ENCODE measurements around the gene INTS11.
A peak's percentile ranks its signal among the peaks of the same experiment; 100 is the strongest.

The INTS11 gene

DNA sequence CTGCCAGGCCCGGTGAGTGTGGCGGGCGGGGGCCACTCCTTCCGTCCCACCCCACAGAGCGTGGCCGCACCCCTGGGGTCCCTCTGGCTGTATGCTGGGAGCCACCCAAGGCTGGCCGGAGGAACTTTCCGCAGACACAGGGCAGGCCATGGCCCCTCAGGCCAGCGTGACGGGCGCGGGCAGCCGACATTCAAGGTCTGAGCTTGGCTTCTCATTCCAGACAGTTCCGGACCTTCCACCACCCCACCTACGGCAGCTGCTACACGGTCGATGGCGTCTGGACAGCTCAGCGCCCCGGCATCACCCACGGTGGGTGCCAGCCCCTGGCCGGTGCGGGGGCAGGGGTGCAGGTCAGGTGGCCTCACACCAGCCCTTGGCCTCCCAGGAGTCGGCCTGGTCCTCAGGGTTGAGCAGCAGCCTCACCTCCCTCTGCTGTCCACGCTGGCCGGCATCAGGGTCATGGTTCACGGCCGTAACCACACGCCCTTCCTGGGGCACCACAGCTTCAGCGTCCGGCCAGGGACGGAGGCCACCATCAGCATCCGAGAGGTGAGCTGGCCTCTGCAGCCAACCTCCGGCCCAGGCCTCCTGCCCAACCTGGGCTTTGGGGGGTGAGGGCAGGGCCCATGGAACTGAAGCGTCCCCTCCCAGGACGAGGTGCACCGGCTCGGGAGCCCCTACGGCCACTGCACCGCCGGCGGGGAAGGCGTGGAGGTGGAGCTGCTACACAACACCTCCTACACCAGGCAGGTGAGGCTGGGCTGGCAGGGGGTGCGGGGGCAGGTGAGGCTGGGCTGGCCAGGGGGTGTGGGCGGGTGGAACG, 37.0 kb downstream of the INTS11 start:
- no peak for DNase-seq (ENCODE audit: low spot score)
- Histone ChIP-seq H3K4me3 (ENCODE audit: low read length in 2 of 2) (no peak overlapping the region), H2AFZ (ENCODE audit: low read length) (no peak overlapping the region), H3K23ac (ENCODE audit: low read depth, low read length, poor library complexity) (peak overlapping the region; percentile 85), H2BK15ac (ENCODE audit: low read length) (peak overlapping the region; percentile 67), H3K4me2 (ENCODE audit: insufficient read depth, low read length, poor library complexity, severe bottlenecking) (no peak overlapping the region), H3K4ac (ENCODE audit: low read length) (peak overlapping the region; percentile 37), H3K79me1 (ENCODE audit: low read depth, low read length) (peaks cover 10% of the 10 kb centered on the region), H4K91ac (ENCODE audit: low read depth, low read length, poor library complexity) (no peak overlapping the region), H2BK120ac (ENCODE audit: low read depth, low read length) (peak overlapping the region; percentile 61), H2BK5ac (ENCODE audit: low read length) (no peak overlapping the region), H4K8ac (ENCODE audit: low read depth, low read length) (no peak overlapping the region), H3K27me3 (ENCODE audit: control insufficient read depth in 3 of 3, insufficient read depth in 3 of 3, low read depth in 1 of 3, low read length in 3 of 3) (no peaks in the 10 kb centered on the region), H3K9me3 (replicated peaks in 1 of 2; ENCODE audit: control insufficient read depth in 2 of 2, insufficient read depth in 1 of 2, low read depth in 1 of 2, low read length in 2 of 2) (no peaks in the 10 kb centered on the region), H3K14ac (ENCODE audit: low read length) (no peak overlapping the region), H2BK12ac (ENCODE audit: low read length) (no peak overlapping the region), H3K27ac (replicated peaks; ENCODE audit: low read length) (no peak overlapping the region), H3K18ac (ENCODE audit: low read length) (peak overlapping the region; percentile 52), H2AK5ac (ENCODE audit: low read depth, low read length) (peak overlapping the region; percentile 37), H3K9ac (ENCODE audit: low read depth, low read length, poor library complexity) (peak overlapping the region; percentile 50), H3K4me1 (ENCODE audit: control insufficient read depth in 2 of 2, insufficient read depth in 1 of 2, low read depth in 1 of 2, low read length in 2 of 2) (peaks cover 0 to 4% of the 10 kb centered on the region in 2 donors), H3K36me3 (replicated peaks in 1 of 2; ENCODE audit: control insufficient read depth in 2 of 2, insufficient read depth in 2 of 2, low read length in 2 of 2) (no peaks in the 10 kb centered on the region)
- WGBS, 2 donors (ENCODE audit: extremely low coverage in 2 of 2, insufficient read length in 2 of 2, insufficient replicate concordance in 1 of 2), result no CpG with 5 or more reads among the region's 46 CpGs

DNA sequence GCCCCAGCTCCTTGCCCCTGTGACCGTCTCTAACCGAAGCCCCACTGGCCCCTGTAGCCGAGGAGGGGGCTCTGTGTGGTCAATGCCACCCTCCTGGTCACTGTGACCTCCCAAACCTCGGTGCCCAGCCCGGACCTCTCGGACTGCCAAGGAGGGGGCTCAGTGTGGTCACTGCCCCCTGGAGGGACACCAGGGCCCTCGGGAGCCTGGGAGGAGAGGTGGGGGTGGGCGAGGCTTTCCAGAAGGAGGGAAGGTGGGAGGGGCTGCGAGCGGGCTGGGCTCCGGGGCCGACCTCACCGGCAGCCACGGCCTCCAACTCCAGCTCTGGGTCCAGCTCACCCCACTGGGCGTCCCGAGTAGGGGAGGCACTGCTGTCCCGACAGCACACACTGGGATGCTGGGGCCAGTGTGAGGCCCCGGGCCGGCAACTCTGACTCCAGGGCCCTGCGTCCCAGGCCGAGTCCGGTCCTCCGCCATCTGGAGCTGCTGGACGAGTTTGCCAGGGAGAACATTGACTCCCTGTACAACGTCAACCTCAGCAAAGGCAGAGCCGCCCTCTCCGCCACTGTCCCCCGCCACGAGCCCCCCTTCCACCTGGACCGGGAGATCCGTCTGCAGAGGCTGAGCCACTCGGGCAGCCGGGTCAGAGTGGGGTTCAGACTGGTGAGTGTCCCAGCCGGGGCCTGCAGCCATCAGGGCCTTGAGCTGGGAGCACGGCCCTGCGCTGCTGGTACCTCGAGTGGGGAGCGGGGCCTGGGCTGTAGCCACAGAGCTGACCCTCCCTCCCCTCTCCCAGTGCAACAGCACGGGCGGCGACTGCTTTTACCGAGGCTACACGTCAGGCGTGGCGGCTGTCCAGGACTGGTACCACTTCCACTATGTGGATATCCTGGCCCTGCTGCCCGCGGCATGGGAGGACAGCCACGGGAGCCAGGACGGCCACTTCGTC, 37.9 kb downstream of the INTS11 start:
- peak overlapping the region; percentile 38 for H3K14ac ChIP-seq (ENCODE audit: low read length)
- no peak overlapping the region for H3K4me2 ChIP-seq (ENCODE audit: insufficient read depth, low read length, poor library complexity, severe bottlenecking)
- H3K27me3 ChIP-seq (ENCODE audit: control insufficient read depth in 3 of 3, insufficient read depth in 3 of 3, low read depth in 1 of 3, low read length in 3 of 3), result no peaks in the 10 kb centered on the region
- H2BK12ac ChIP-seq (ENCODE audit: low read length), result peak overlapping the region; percentile 63
- H3K18ac ChIP-seq (ENCODE audit: low read length), result peak overlapping the region; percentile 64
- no peak overlapping the region for H4K91ac ChIP-seq (ENCODE audit: low read depth, low read length, poor library complexity)
- H3K4me1 ChIP-seq (ENCODE audit: control insufficient read depth in 2 of 2, insufficient read depth in 1 of 2, low read depth in 1 of 2, low read length in 2 of 2), result peaks cover 0 to 4% of the 10 kb centered on the region in 2 donors
- H3K27ac ChIP-seq (replicated peaks; ENCODE audit: low read length), result no peak overlapping the region
- peak overlapping the region; percentile 85 for H3K23ac ChIP-seq (ENCODE audit: low read depth, low read length, poor library complexity)
- no CpG with 5 or more reads among the region's 50 CpGs for WGBS, 2 donors (ENCODE audit: extremely low coverage in 2 of 2, insufficient read length in 2 of 2, insufficient replicate concordance in 1 of 2)
- no peak overlapping the region for H3K4ac ChIP-seq (ENCODE audit: low read length)
- no peaks in the 10 kb centered on the region for H3K36me3 ChIP-seq (replicated peaks in 1 of 2; ENCODE audit: control insufficient read depth in 2 of 2, insufficient read depth in 2 of 2, low read length in 2 of 2)
- no peak overlapping the region for H3K4me3 ChIP-seq (ENCODE audit: low read length in 2 of 2)
- H2BK5ac ChIP-seq (ENCODE audit: low read length), result peak overlapping the region; percentile 53
- peak overlapping the region; percentile 61 for H2BK120ac ChIP-seq (ENCODE audit: low read depth, low read length)
- H2AFZ ChIP-seq (ENCODE audit: low read length), result peak overlapping the region; percentile 17
- H3K79me1 ChIP-seq (ENCODE audit: low read depth, low read length), result peaks cover 8% of the 10 kb centered on the region
- H2AK5ac ChIP-seq (ENCODE audit: low read depth, low read length), result peak overlapping the region; percentile 46
- peak overlapping the region; percentile 21 for H3K9ac ChIP-seq (ENCODE audit: low read depth, low read length, poor library complexity)
- H3K9me3 ChIP-seq (replicated peaks in 1 of 2; ENCODE audit: control insufficient read depth in 2 of 2, insufficient read depth in 1 of 2, low read depth in 1 of 2, low read length in 2 of 2), result no peaks in the 10 kb centered on the region
- no peak for DNase-seq (ENCODE audit: low spot score)
- peak overlapping the region; percentile 67 for H2BK15ac ChIP-seq (ENCODE audit: low read length)
- no peak overlapping the region for H4K8ac ChIP-seq (ENCODE audit: low read depth, low read length)

DNA sequence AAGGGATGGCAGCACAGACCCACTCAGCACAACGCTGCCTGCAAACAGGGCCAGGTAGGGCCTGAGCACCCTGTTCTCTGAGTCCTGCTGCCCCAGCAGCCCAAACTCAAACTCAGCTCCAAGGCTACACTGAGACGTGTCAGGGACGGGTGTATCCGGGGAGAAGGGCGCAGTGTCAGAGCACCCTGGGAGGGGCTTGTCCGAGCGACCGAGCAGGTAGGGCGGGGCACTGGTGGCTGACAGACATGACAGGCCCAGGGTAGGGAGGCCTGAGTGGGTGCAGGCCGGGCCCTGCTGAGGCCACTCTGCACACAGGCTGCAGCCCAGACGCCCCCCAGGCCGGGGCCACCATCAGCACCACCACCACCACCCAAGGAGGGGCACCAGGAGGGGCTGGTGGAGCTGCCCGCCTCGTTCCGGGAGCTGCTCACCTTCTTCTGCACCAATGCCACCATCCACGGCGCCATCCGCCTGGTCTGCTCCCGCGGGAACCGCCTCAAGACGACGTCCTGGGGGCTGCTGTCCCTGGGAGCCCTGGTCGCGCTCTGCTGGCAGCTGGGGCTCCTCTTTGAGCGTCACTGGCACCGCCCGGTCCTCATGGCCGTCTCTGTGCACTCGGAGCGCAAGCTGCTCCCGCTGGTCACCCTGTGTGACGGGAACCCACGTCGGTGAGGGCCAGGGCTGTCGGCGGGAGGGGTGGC, 38.7 kb downstream of the INTS11 start:
- Histone ChIP-seq H2BK15ac (ENCODE audit: low read length) (no peak overlapping the region), H3K23ac (ENCODE audit: low read depth, low read length, poor library complexity) (peak overlapping the region; percentile 43), H2BK5ac (ENCODE audit: low read length) (no peak overlapping the region), H3K4ac (ENCODE audit: low read length) (no peak overlapping the region), H3K18ac (ENCODE audit: low read length) (peak overlapping the region; percentile 76), H4K8ac (ENCODE audit: low read depth, low read length) (no peak overlapping the region), H3K14ac (ENCODE audit: low read length) (peak overlapping the region; percentile 56), H2AFZ (ENCODE audit: low read length) (no peak overlapping the region), H3K36me3 (replicated peaks in 1 of 2; ENCODE audit: control insufficient read depth in 2 of 2, insufficient read depth in 2 of 2, low read length in 2 of 2) (no peaks in the 10 kb centered on the region), H3K4me2 (ENCODE audit: insufficient read depth, low read length, poor library complexity, severe bottlenecking) (no peak overlapping the region), H3K9me3 (replicated peaks in 1 of 2; ENCODE audit: control insufficient read depth in 2 of 2, insufficient read depth in 1 of 2, low read depth in 1 of 2, low read length in 2 of 2) (no peaks in the 10 kb centered on the region), H4K91ac (ENCODE audit: low read depth, low read length, poor library complexity) (no peak overlapping the region), H2BK120ac (ENCODE audit: low read depth, low read length) (peak overlapping the region; percentile 47), H3K9ac (ENCODE audit: low read depth, low read length, poor library complexity) (peak overlapping the region; percentile 70), H3K27me3 (ENCODE audit: control insufficient read depth in 3 of 3, insufficient read depth in 3 of 3, low read depth in 1 of 3, low read length in 3 of 3) (no peaks in the 10 kb centered on the region), H3K4me3 (ENCODE audit: low read length in 2 of 2) (no peak overlapping the region), H2AK5ac (ENCODE audit: low read depth, low read length) (peak overlapping the region; percentile 90), H2BK12ac (ENCODE audit: low read length) (no peak overlapping the region), H3K27ac (replicated peaks; ENCODE audit: low read length) (no peak overlapping the region), H3K4me1 (ENCODE audit: control insufficient read depth in 2 of 2, insufficient read depth in 1 of 2, low read depth in 1 of 2, low read length in 2 of 2) (peaks cover 0 to 4% of the 10 kb centered on the region in 2 donors), H3K79me1 (ENCODE audit: low read depth, low read length) (peaks cover 7% of the 10 kb centered on the region)
- WGBS, 2 donors (ENCODE audit: extremely low coverage in 2 of 2, insufficient read length in 2 of 2, insufficient replicate concordance in 1 of 2), result no CpG with 5 or more reads among the region's 37 CpGs
- DNase-seq (ENCODE audit: low spot score), result no peak
